NB4 (cell line): Measurements from ENCODE around the gene SPATA9.
A peak's percentile ranks its signal among the peaks of the same experiment; 100 is the strongest.

Source experiments
- DNase-seq: peaks from one replicate; pipeline ENCODE4 v3.0.0; 2010; ENCODE audit warnings: low read depth
- H3K4me3 ChIP-seq: one replicate; pipeline ENCODE4 v1.5.1; 2011; ENCODE audit warnings: mild to moderate bottlenecking, low read depth, low read length, moderate library complexity
- CTCF ChIP-seq: IDR thresholded peaks from one replicate; pipeline ENCODE4 v1.5.1; 2012; ENCODE audit warnings: low read depth, low read length
- MAX ChIP-seq: IDR thresholded peaks from 2 replicates; pipeline ENCODE4 v1.6.1; 2011; ENCODE audit warnings: low read depth, low read length
- MYC ChIP-seq: IDR thresholded peaks from 2 replicates; pipeline ENCODE4 v1.6.1; 2011; ENCODE audit warnings: low read depth, low read length
- POLR2A ChIP-seq: IDR thresholded peaks from 2 replicates; pipeline ENCODE4 v1.6.1; 2011; ENCODE audit warnings: mild to moderate bottlenecking; ENCODE audit not compliant: insufficient read length; ENCODE audit errors: extremely low read depth

SPATA9 gene

GRCh38 chr5:95673081-95673480 is 9.7 kb downstream of the SPATA9 start:
- H3K4me3 ChIP-seq, result no peak overlapping the region
- no peak for TF ChIP-seq MYC
- TF ChIP-seq POLR2A, result no peak
- no peak for TF ChIP-seq CTCF
- TF ChIP-seq MAX, result no peak
- DNase-seq, result peak; percentile 64

- H3K4me3 ChIP-seq, result no peak overlapping the region
- TF ChIP-seq CTCF, result no peak
- no peak for TF ChIP-seq MAX
- TF ChIP-seq MYC, result no peak
- TF ChIP-seq POLR2A, result no peak
- DNase-seq, result no peak
Measured at GRCh38 chr5:95672641-95673040, 10.2 kb downstream of the SPATA9 start.

- DNase-seq, result peak; percentile 50
- TF ChIP-seq MYC (no peak), POLR2A (no peak), MAX (no peak), CTCF (no peak)
- H3K4me3 ChIP-seq, result no peak overlapping the region
Measured at GRCh38 chr5:95671826-95672225, 11.0 kb downstream of the SPATA9 start.

GRCh38 chr5:95670568-95670967 is 12.2 kb downstream of the SPATA9 start:
- no peak for TF ChIP-seq MAX
- H3K4me3 ChIP-seq, result no peak overlapping the region
- DNase-seq, result no peak

GRCh38 chr5:95669985-95670384 is 12.8 kb downstream of the SPATA9 start:
- TF ChIP-seq CTCF, result no peak
- no peak for TF ChIP-seq POLR2A
- TF ChIP-seq MAX, result no peak
- TF ChIP-seq MYC, result no peak
- no peak for DNase-seq
- no peak overlapping the region for H3K4me3 ChIP-seq

GRCh38 chr5:95669540-95669939 is 13.3 kb downstream of the SPATA9 start:
- no peak for TF ChIP-seq MYC
- no peak for TF ChIP-seq MAX
- no peak for TF ChIP-seq CTCF
- TF ChIP-seq POLR2A, result no peak
- DNase-seq, result no peak
- H3K4me3 ChIP-seq, result no peak overlapping the region
